ENCODE measurements around the gene POC5.
"Not testable (repeated sequence)": the region's sequence is repeated elsewhere in the genome, so short reads cannot be mapped to it uniquely, and the experiment has no call there.

The POC5 gene

GRCh38 chr5:75695472-75696351, 21.5 kb downstream of the POC5 start:
- not testable (repeated sequence) for DNase-seq

- DNase-seq = no peak
These were observed 22.5 kb downstream of the POC5 start for GRCh38 chr5:75694781-75695180.

GRCh38 chr5:75690669-75691068, 26.6 kb downstream of the POC5 start:
- no peak for DNase-seq

- no peak for DNase-seq
These were observed 30.8 kb downstream of the POC5 start for GRCh38 chr5:75686480-75686879.

GRCh38 chr5:75685141-75685540, 32.1 kb downstream of the POC5 start:
- no peak for DNase-seq

- DNase-seq = no peak
These were observed 36.0 kb downstream of the POC5 start for GRCh38 chr5:75681125-75681830.

- DNase-seq = no peak
These were observed 39.1 kb downstream of the POC5 start for GRCh38 chr5:75678155-75678554.

GRCh38 chr5:75677607-75678006, 39.6 kb downstream of the POC5 start:
- DNase-seq = no peak

- no peak for DNase-seq
These were observed 41.5 kb downstream of the POC5 start for GRCh38 chr5:75675783-75676182.

- DNase-seq = no peak
These were observed 44.6 kb downstream of the POC5 start for GRCh38 chr5:75672616-75673015.

GRCh38 chr5:75671506-75671905, 45.7 kb downstream of the POC5 start:
- no peak for DNase-seq

- no peak for DNase-seq
These were observed 46.7 kb downstream of the POC5 start for GRCh38 chr5:75670577-75670976.

- DNase-seq = peak; percentile 36
These were observed 48.1 kb downstream of the POC5 start for GRCh38 chr5:75668977-75669689.

- DNase-seq = no peak
These were observed 48.8 kb downstream of the POC5 start for GRCh38 chr5:75668445-75668844.

- DNase-seq = no peak
These were observed 49.7 kb downstream of the POC5 start for GRCh38 chr5:75667586-75667985.

- DNase-seq = no peak
These were observed 50.4 kb downstream of the POC5 start for GRCh38 chr5:75666801-75667200.

GRCh38 chr5:75664979-75665378, 52.3 kb downstream of the POC5 start:
- DNase-seq = no peak

GRCh38 chr5:75663579-75664284, 53.5 kb downstream of the POC5 start:
- no peak for DNase-seq

- no peak for DNase-seq
These were observed 55.2 kb downstream of the POC5 start for GRCh38 chr5:75662061-75662460.

- no peak for DNase-seq
These were observed 56.4 kb downstream of the POC5 start for GRCh38 chr5:75660678-75661465.

GRCh38 chr5:75659791-75660450, 57.3 kb downstream of the POC5 start:
- DNase-seq = no peak
